ENCODE results near the gene ARL6. TPM values are rescaled to one million over a fixed set of nuclear protein-coding genes. Genes with fewer than 3 reads are reported as not detected.

Gene ARL6
- total RNA-seq, 4 donors from 2014 or later = 1.8 to 7.4 (median 2.6) TPM

- Histone ChIP-seq H3K36me3 (no peaks in the 10 kb centered on the region), H3K9me3 (no peaks in the 10 kb centered on the region), H3K27me3 (no peaks in the 10 kb centered on the region), H3K4me3 (no peak overlapping the region), H3K27ac (no peak overlapping the region), H3K4me1 (no peaks in the 10 kb centered on the region)
- DNase-seq = no peak
- TF ChIP-seq POLR2A (IDR thresholded peaks at IDR 0.05) (no peak), CTCF (IDR thresholded peaks at IDR 0.05) (no peak)
Observed at GRCh38 chr3:97810779-97811390, 46.3 kb downstream of the ARL6 start.

- no peak for TF ChIP-seq CTCF (IDR thresholded peaks at IDR 0.05)
- no peak for TF ChIP-seq POLR2A (IDR thresholded peaks at IDR 0.05)
- H3K4me3 ChIP-seq = no peak overlapping the region
- no peak for DNase-seq
- H3K9me3 ChIP-seq = no peaks in the 10 kb centered on the region
- no peaks in the 10 kb centered on the region for H3K27me3 ChIP-seq
- H3K27ac ChIP-seq = no peak overlapping the region
- H3K36me3 ChIP-seq = no peaks in the 10 kb centered on the region
- no peaks in the 10 kb centered on the region for H3K4me1 ChIP-seq
Observed at GRCh38 chr3:97815149-97815917, 50.8 kb downstream of the ARL6 start.

- Histone ChIP-seq H3K4me1 (no peaks in the 10 kb centered on the region), H3K9me3 (no peaks in the 10 kb centered on the region), H3K27ac (no peak overlapping the region), H3K27me3 (no peaks in the 10 kb centered on the region), H3K36me3 (no peaks in the 10 kb centered on the region), H3K4me3 (no peak overlapping the region)
- DNase-seq = no peak
- TF ChIP-seq POLR2A (IDR thresholded peaks at IDR 0.05) = no peak
- no peak for TF ChIP-seq CTCF (IDR thresholded peaks at IDR 0.05)
Observed at GRCh38 chr3:97816811-97817210, 52.3 kb downstream of the ARL6 start.

- Histone ChIP-seq H3K27me3 (no peaks in the 10 kb centered on the region), H3K4me1 (no peaks in the 10 kb centered on the region), H3K9me3 (no peaks in the 10 kb centered on the region), H3K4me3 (no peak overlapping the region), H3K27ac (no peak overlapping the region), H3K36me3 (no peaks in the 10 kb centered on the region)
- DNase-seq = no peak
- TF ChIP-seq CTCF (IDR thresholded peaks at IDR 0.05) (no peak), POLR2A (IDR thresholded peaks at IDR 0.05) (no peak)
Observed at GRCh38 chr3:97817965-97818364, 53.4 kb downstream of the ARL6 start.

GRCh38 chr3:97820780-97821179 is 56.2 kb downstream of the ARL6 start:
- no peak for DNase-seq
- no peaks in the 10 kb centered on the region for H3K27me3 ChIP-seq
- H3K4me1 ChIP-seq = peaks cover 0 to 5% (median 0%) of the 10 kb centered on the region in 4 donors
- no peaks in the 10 kb centered on the region for H3K9me3 ChIP-seq
- no peaks in the 10 kb centered on the region for H3K36me3 ChIP-seq
- TF ChIP-seq CTCF (IDR thresholded peaks at IDR 0.05) (no peak), POLR2A (IDR thresholded peaks at IDR 0.05) (no peak)
- H3K27ac ChIP-seq = peak overlapping the region in 1 of 4 donors; percentile 89
- peak overlapping the region in 3 of 4 donors; percentile 74 to 83 (median 80) for H3K4me3 ChIP-seq
